Neural cell (in vitro differentiated cells): ENCODE results near the gene MINDY4.

ENCODE experiments used
- CTCF ChIP-seq: fragments of 450-650 bp; IDR thresholded peaks from 2 replicates; pipeline ENCODE4 v1.5.1; 2014; ENCODE audit warnings: antibody characterized with exemption, mild to moderate bottlenecking, moderate library complexity; ENCODE audit not compliant: poor library complexity, severe bottlenecking
- EP300 ChIP-seq: fragments of 450-650 bp; conservative IDR thresholded peaks from 2 replicates; pipeline ENCODE4 v1.6.1; 2014; ENCODE audit warnings: antibody characterized with exemption, mild to moderate bottlenecking, moderate library complexity; ENCODE audit not compliant: poor library complexity, severe bottlenecking
- EZH2 ChIP-seq: fragments of 200-600, 300-800 bp; shearing (Covaris generic), sonication (generic); IDR thresholded peaks from 2 replicates; pipeline ENCODE4 v1.6.1; 2014; ENCODE audit warnings: antibody characterized with exemption, low read length, borderline replicate concordance, mild to moderate bottlenecking; ENCODE audit not compliant: insufficient read depth, poor library complexity, severe bottlenecking

- TF ChIP-seq EZH2 (no peak), CTCF (no peak), EP300 (no peak)
Observed at GRCh38 chr7:30896036-30896435, 124.8 kb downstream of the MINDY4 start.
